GM18502 (cell line): ENCODE measurements around the gene GLT6D1.

ENCODE experiments used
- ATAC-seq: cut with Tn5 transposase; IDR thresholded peaks from one replicate; pipeline ENCODE4 v1.9.1; 2021; ENCODE audit warnings: mild to moderate bottlenecking; ENCODE audit not compliant: unreplicated experiment, poor library complexity

The GLT6D1 gene

DNA sequence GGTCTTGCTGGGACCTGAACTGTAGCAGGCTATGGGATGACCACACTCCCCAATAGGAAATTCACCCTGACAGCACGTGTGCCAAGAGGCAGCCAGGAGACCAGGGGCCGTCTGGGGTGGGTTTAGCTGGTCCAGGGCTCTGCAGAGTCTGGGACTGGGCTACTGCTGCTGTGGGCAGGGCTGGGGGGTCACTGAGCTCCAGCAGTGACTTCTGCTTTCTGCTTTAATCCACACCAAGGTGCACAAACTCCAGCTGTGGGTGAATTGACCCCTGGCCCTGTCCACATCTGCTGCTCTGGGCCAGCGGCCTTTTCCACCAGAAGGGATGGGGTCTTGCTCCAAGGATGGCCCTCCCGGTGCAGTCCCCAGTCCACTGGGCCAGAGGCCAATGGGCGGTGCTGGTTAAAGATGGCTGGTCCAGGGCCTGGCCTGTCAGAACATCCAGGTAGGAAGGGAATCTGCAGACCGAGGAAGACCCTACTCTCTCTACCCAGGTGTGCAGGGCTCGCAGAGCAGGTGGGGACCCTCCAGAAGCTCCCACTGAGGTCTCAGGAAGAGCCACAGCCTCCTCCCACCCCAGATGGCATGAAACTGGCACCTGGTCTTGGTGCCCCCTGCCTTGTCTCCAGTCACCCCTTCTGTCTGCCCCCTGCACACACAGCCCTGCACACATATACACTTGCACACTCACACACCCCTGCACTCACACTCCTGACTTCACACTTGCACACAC, 28.0 kb downstream of the GLT6D1 start:
- ATAC-seq, result no peak

DNA sequence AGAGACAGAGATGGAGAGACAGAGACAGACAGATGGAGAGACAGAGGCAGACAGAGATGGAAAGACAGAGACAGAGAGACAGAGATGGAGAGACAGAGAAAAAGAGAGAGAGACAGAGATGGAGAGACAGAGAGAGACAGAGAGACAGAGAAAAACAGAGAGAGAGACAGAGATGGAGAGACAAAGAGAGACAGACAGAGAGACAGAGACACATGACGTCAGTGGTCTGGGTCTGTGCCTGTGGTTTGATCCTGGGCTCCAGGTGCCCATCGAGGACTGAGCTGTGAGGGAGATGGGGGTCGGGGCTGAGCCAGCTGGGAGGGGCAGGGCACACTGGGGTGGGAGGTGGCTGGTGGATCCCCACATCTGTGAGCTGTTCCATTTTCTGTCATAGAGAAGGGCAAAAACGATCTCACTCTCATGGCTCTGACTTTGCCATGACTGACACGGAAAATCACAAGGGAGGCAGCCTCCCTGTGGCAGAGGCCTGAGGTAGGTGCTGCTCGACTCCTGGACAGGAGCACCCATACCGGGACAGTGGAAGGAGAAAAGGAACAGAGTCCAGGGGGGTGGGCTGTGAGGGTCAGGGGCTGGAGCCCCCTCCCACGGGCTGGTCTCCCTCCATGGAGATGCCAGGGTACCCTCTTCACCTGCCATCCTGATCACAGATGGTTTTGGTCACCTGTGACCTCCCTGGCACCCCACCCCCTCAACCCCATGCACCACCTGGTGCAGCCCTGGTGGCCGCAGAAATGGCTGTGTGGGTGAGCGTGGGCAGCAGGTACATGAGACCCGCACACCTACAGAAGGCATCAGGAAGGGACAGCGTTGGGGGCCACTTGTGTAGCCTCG, 28.8 kb downstream of the GLT6D1 start:
- no peak for ATAC-seq

DNA sequence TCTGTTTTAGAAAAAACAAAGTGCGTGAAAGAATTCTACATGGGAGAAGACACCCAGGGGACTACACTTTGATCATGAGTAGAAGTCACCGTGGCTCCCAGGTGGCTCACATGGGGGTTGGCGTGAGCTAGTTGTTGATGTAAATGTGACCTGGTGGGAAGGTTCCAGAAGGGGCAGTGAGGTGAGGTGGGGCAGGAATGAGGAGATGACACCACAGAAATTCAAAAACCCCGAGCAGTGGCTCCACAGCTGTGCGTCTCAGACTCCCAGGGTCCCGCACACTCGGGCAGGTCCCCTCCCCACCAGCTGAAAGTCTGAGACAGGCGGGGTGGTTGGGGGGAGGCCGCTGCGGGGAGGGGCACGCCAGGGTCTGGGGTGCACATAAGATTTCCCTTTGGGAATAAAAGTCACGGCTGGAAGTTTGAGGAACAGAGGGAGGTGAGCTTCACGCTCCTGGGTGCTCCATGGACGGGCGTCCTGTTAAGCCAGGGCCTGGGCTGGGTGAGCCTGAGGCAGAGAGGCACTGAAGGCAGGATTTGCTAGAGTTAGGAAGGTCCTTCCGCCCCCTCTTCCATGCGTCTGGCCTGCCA, 29.9 kb downstream of the GLT6D1 start:
- ATAC-seq, result no peak

DNA sequence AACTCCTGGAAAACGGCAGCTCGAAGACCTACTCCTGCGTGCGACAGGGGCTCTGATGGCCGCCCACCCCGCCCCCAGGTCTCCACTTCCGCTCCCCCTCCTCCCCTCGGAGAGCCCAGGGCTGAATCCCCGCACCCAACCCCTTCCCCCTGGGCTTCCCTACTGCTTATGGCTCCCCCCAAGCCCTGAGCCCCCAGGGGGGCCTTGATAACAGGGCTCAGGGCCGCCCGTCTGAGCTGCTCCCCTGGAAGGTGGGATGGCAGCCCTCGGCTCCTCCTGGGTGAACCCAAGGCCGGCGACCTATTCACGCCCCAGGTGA, 30.4 kb downstream of the GLT6D1 start:
- ATAC-seq, result no peak

DNA sequence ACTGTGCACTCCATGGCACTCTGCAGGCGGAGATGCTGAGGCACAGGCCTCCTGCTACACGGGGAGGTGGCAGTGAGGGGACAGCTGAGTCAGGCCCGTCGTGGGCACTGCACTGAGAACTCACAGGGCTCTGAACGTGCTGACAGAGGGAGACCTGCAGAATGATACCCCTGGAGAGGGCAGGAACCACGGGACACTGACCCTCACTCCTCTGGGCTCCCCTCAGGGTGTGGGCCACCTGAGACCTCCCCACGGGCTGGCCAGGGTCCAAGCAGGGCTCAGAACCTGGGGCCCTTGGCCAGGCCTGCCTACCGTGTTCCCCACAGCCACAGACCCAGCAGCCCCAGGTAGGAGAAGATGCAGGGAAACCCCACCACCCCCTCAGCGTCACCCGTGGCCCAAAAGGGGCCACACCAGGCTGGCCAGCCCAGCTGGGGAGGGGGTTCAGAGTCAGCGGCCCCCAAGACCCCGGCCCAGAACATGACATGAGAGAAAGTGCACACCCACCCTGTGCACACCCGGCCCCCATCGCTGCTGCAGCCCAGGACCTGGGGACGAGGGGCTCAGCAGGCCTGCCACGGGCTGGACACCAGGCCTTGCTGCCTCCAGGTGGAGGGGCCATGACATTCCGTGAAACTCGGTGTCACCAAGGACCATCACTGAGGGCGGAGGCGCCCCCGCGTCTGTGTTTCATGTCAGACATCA, 30.9 kb downstream of the GLT6D1 start:
- no peak for ATAC-seq

DNA sequence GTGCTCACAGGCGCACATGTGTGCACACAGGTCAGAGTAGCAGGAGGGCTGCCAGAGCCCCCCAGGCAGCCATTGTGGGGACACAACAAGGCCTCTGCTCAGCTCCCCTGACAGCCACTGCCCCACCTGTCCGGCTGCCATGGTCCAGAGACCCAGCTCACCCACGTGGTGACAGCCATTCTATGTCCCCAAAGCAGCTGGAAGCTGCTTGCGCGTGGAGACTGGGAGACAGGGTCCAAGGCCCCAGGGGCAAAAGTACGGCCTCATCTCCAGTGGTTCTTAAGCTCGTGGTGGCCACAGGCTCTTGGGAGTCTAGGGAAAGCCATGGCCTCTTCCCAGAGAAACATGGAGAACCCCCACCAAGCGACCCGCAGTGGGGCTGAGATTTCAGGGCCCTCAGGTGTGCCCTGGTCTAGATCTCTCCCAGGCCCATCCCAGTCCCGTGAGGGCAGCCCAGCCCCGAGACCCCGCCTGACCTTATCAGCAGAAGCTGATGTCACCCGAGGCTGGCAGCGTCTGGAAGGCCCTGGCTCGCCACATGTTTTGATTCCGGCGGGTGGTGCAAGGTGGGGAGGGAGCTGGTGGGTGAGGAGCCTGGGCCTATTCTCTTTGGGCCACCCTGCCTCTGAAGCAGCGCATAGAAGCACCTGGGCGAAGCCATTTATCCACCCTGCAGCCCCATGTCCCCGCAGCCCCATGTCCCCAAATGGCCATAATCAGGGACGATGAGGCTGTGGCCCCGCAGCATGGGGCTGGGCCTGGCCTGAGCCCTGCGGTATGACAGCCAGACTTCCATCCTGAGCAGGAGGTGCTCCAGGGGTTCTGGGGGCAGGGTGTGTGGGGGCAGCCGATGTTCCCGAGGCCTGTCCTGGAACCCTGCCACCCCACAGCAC, 31.7 kb downstream of the GLT6D1 start:
- no peak for ATAC-seq

DNA sequence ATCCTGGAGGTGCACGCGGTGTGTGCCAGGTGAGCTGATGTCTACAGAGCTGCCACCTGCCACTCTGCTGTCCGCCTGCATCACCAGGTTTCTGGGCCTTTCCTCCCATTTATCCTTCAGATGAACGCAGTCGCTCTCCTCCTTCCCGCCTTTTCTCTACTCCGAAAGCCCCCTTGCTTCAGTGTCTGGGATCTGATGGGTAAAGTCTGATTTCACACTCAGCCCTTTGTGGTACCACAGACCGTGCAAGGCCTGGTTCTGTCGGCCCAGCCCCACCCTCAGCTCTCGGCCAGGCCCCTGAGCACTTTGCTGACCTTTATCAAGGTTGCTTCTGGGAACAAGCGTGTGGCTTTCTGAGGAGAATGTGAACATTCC, 32.5 kb downstream of the GLT6D1 start:
- ATAC-seq, result no peak

DNA sequence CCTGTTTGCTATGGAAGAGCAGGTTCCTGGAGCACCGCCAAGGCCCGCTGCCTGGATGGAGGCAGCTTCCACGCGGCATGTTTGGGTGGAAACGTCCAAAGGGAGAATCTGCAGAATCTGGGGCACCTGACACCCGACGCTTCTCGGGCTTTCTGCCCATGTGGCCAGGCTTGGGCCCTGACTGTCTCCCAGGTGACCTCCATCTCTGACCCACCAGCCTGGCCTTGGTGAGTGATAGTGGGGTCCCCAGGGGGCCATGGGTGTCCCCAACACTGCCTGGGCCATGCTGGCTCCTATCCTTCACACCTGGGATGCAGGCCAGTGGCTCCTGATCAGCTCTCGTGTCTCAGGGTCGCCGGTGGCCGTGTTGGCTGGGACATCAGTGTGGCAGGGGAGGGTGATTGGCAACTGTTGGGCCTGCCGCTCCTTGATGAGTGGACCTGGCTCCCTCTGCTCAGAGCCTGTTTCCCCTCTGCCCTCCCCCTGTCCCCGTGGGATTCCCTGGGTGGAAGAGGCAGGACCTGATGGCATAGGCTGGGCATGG, 34.0 kb downstream of the GLT6D1 start:
- ATAC-seq, result no peak

DNA sequence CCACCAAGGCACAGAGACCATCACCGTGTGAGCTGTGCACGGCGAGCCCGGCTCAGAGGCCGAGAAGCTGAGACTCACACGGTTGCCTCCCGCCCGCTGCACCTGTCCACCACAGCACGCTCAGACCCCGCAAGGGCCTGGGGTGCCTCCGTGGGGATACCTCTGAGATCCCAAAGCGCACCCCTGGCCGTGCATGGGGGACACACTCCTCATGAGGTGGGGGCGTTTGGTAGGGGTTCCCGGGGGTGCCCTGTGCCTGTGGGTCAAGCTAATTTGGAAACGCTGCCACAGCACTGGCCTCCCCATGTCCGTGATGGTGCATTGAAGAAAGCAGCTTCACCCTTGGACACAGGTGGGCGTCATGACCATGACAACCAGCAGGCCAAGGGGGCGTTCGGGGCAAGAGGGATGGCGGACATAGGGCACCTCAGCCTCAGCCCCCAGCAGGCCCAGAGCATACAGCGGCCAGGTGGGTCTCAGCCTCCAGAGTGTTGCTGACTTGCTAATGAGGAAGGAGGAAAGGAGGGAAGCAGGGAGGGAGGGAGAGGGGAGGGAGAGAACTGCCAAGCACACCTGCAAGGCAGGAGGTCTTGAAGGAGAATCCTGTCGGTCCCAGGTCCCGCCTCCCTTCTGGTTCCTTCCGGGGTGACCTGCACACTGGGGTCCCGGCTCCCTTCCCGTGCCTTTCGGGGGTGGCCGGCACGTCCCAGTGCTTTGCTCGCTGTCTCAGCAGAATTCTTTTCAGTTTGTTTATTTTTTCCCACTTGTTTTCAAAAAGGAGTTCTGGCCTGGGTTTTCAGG, 34.7 kb downstream of the GLT6D1 start:
- no peak for ATAC-seq

DNA sequence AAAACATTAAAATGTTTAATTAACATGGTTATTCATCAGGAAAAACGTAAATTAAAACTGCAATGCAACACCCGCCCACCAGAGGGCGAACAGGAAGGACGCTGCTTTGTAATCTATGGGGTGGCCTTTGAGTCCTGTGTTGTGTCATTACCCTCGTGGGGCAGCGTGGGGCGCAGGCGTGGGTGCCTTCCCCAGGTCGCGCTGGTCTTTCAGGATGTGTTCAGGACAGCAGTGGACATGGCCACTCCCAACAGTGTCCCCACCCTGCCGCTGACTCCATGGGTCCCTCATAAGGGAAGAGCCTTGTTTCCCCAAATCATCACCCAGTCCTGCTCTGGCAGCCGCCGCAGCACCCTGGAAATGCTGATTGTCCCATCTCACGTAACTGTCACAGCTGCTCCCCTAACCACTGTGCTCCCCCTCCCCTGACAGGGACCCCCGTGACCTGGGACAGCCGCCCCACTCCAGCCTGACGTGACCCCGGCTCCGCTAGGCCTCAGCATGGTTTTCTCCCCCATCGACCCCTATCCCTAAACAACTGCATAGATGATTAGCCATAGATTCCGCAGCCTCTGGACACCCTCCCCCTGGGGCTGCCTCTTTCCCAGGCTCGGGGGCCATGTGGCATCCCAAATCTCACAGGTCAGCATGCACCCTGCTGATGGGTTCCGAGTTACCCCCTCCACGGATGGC, 36.4 kb downstream of the GLT6D1 start:
- ATAC-seq, result no peak

DNA sequence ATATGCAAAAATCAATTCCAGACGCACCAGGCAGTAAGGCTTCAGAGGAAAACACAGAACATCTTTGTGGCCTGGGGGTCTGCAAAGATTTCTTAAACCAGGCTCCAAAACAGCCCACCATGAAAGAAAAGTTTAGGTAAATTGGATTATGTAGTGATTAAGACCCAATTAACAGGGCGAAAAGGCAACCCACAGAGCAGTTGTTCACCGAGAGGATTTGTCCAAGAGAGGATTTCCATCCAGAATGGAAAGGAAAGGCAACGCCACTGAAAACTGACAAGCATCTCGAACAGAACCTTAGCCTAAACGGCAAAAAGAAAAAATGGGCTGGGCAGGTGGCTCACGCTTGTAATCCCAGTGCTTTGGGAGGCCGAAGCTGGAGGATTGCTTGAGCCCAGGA, 37.4 kb downstream of the GLT6D1 start:
- ATAC-seq, result no peak

DNA sequence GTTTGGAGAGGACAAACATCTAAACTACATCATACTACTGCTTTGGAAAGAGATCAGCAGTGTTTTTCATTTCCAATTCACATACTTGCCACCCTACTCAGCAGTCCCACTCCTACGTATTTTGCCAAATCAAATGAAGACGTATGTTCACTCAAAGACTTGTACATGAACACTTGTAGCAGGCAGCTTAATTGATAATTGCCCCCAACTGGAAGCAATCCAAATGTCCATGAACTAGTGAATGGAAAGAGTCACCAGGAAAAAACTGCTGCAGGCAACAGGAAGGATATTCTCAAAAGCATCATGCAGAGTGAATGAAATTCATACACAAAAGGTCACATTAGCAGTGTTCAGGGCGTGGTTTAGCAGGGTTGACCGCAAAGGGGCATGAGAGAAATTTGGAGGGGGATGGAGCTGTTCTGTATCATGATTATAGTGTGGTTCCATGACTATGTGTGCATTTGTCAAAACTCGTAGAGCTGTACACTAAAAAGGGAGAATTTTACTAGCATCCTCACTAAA, 39.0 kb downstream of the GLT6D1 start:
- no peak for ATAC-seq

DNA sequence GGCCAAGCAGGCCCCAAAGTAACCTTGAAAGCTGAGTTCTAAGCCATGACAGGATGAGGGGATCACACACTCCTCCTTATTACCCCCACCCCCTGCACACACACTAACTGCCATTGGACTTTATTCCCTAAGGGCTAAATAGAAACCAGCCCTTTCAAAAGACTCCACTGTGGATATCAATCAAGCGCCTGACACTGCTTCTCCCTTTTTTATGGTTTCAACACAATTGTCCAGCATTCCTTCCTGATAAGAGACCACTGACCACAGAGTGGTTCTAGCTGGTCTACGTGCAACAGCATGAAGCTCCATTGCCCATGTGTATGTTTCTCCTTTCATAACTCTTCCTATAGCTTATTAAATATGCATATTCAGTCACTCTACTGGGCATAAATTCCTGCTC, 43.1 kb downstream of the GLT6D1 start:
- no peak for ATAC-seq

DNA sequence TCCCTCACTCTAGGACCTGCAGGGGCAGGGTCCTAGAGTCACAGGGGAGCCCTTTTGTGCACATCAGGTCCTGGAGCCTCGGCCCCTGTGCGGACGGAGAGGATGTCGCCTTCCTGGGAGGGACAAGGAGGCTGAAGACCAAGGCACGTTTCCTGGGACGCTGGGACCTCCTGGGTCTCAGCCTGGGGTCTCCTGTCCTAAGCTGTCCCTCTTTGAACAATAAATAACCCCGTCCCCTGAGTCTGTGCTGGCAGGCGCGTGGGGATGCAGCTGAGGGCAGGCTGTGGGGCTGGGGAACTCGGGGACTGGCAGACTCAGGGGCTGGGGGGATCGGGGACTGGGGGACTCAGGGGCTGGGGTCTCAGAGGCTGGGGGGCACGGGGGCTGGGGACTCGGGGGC, 46.7 kb downstream of the GLT6D1 start:
- ATAC-seq, result no peak

DNA sequence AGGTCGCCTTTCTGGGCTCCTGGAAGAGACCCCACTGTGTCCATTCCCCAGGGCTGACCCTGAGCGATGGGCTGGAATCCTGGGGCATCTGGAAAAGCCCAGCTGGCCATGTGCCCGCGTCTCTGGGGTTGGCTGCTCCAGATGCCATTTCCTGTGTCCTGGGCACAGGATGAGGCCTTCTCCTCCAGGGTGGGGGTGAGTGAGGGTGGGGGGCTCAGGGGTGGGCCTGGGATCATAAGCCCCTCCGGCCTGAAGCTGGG, 47.1 kb downstream of the GLT6D1 start:
- no peak for ATAC-seq

DNA sequence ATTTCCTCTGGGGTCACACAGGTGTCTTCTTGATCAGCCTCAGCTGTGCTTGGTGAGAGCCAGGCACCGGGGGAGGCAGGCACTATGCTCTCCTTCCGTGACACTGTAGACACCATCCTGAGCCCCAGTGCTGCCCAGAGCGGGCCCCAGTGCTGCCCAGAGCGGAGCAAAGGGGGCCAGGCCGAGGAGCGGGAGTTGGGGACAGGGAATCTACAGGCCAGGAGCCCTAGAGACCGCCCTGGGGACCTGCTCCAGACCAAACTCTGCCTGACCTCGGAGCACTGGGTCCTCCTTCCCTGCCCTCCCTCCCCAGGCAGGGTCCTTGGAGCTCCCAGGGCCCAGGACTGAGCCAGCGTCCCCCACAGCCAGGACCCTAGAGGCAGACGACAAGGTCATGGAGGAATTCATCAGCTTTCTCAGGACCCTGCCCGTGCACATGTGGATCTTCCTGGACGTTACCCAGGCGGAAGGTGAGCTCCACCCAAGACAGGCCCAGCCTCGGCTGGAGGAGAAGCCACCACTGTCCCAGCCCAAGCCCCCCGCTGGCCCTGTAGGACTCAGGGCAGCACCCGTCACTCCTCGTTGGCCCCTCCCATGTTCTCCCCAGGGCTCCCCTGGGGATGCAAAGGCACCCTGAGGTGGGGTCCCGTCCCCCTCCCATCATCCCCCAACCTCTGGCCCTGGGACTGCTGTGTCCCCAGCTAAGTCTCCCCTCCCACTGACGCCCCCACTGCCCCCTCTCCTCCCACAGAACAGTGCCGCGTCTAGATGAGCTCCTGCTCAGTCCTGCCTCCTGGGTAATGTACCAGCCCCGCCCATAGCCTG, 47.6 kb downstream of the GLT6D1 start:
- no peak for ATAC-seq

DNA sequence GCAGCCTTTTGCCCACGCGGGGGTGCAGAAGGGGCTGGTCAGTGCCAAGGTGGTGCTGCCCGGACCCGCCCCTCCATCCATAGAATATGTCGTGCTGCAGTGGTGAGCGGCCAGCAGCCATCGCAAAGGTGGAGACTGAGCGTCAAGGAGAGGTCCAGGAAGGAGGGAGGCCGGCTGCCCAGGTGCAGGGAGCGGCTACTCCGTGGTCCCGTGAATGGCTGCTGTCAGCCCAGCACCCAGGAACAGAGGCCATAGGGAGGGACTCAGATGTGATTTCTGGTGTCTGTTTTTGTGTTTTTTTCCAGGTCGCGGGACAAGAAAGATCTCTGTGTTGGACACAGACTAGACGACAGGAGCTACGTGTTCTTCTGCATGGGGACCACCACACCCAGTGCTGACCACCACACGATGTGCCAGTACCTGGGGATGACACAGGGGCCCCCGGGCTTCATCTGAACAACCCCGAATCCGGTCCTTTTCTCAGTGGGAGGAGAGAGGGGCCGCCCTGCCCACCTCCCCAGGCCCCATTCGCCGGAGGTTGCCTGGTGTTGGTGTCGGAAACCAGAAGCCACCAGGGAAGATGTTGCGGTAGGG, 48.8 kb downstream of the GLT6D1 start:
- no peak for ATAC-seq
